Keratinocyte (primary cell): ENCODE results near the gene SUSD6. TPM values are rescaled to one million over a fixed set of nuclear protein-coding genes. Genes with fewer than 3 reads are reported as not detected.

ENCODE experiments used
- DNase-seq: peaks from one replicate; pipeline ENCODE4 v3.0.0-alpha.2; 2011; ENCODE audit warnings: low read depth, missing footprints, low spot score
- FAIRE-seq: peaks from 2 replicates; lab custom pipeline; 2011; peaks lifted over from hg19 to GRCh38; lab: Jason Lieb, UNC
- H2AFZ ChIP-seq: 2 replicates; pipeline ENCODE4 v1.6.0; 2012; ENCODE audit warnings: low read length, control low read depth, inconsistent platforms; ENCODE audit not compliant: control insufficient read depth
- H3K27ac ChIP-seq: 2 replicates; pipeline ENCODE4 v1.5.1; 2011; ENCODE audit warnings: low read length; ENCODE audit not compliant: control insufficient read depth, insufficient read depth
- H3K27me3 ChIP-seq: 3 replicates; pipeline ENCODE4 v1.6.0; 2011; ENCODE audit warnings: low read length; ENCODE audit not compliant: control insufficient read depth, insufficient read depth; ENCODE audit errors: extremely low read depth
- H3K36me3 ChIP-seq, 2 experiments: 2 replicates in 1 of 2; 3 replicates in 1 of 2; pipeline ENCODE4 v1.5.1; 2011; ENCODE audit warnings: low read length in 2 of 2, mild to moderate bottlenecking in 1 of 2; ENCODE audit not compliant: control insufficient read depth in 2 of 2, insufficient read depth in 2 of 2; ENCODE audit errors: extremely low read depth in 1 of 2
- H3K4me1 ChIP-seq: 3 replicates; pipeline ENCODE4 v1.5.1; 2011; ENCODE audit warnings: low read length; ENCODE audit not compliant: control insufficient read depth, insufficient read depth; ENCODE audit errors: extremely low read depth
- H3K4me2 ChIP-seq: 3 replicates; pipeline ENCODE4 v1.6.0; 2011; ENCODE audit warnings: low read depth, low read length; ENCODE audit not compliant: control insufficient read depth, insufficient read depth; ENCODE audit errors: extremely low read depth
- H3K4me3 ChIP-seq, 3 experiments: fragments of 200-600 bp in 1 of 3; sonication (generic) in 1 of 3; 2 replicates in 2 of 3; 3 replicates in 1 of 3; pipeline ENCODE4 v1.5.1; 2011 to 2016; ENCODE audit warnings: low read length in 3 of 3, mild to moderate bottlenecking in 3 of 3, control low read depth in 2 of 3, inconsistent platforms in 1 of 3, low read depth in 1 of 3, mixed read lengths in 1 of 3, mixed run types in 1 of 3, moderate library complexity in 1 of 3; ENCODE audit not compliant: control insufficient read depth in 2 of 3, insufficient read depth in 2 of 3; ENCODE audit errors: extremely low read depth in 1 of 3
- H3K79me2 ChIP-seq: 2 replicates; pipeline ENCODE4 v1.6.0; 2012; ENCODE audit warnings: low read length; ENCODE audit not compliant: control insufficient read depth, insufficient read depth
- H3K9ac ChIP-seq: 3 replicates; pipeline ENCODE4 v1.6.0; 2011; ENCODE audit warnings: low read length; ENCODE audit not compliant: control insufficient read depth, insufficient read depth; ENCODE audit errors: extremely low read depth
- H3K9me1 ChIP-seq: 3 replicates; pipeline ENCODE4 v1.6.0; 2011; ENCODE audit warnings: low read length; ENCODE audit not compliant: control insufficient read depth, insufficient read depth; ENCODE audit errors: extremely low read depth
- H3K9me3 ChIP-seq: 2 replicates; pipeline ENCODE4 v1.5.1; 2012; ENCODE audit warnings: low read depth, low read length; ENCODE audit not compliant: control insufficient read depth
- H4K20me1 ChIP-seq: 3 replicates; pipeline ENCODE4 v1.6.0; 2011; ENCODE audit warnings: low read length; ENCODE audit not compliant: control insufficient read depth, insufficient read depth; ENCODE audit errors: extremely low read depth
- EZH2 ChIP-seq: IDR thresholded peaks from one replicate; pipeline ENCODE4 v1.6.1; 2012; ENCODE audit warnings: inconsistent platforms, mild to moderate bottlenecking, low read length, moderate library complexity
- dilution Hi-C: fragments of 300-500 bp; cut with MboI; formaldehyde crosslinking; loops from one replicate; pipeline ENCODE4 v1.7.0; 2020; ENCODE audit warnings: low sequenced_read_pairs; ENCODE audit not compliant: extremely low pct_ligation_motif_present
- polyA plus RNA-seq, 5 experiments: library from polyadenylated mRNA; depleted of rRNA in 3 of 5; stranded (reverse) in 3 of 5; stranded (forward) in 1 of 5; unstranded in 1 of 5; fragments of >200 nt; gene quantifications; 1 replicate in 1 of 5; 2 replicates in 3 of 5; 3 replicates in 1 of 5; pipeline versions ENCODE4 v1.2.1 to v1.2.3, GENCODE V29; 2011 to 2012; ENCODE audit warnings: missing spikeins in 2 of 5, low read depth in 1 of 5, low replicate concordance in 1 of 5
- TF ChIP-seq, protein P1 (sequence below), 3 experiments: IDR thresholded peaks in 1 of 3; conservative IDR thresholded peaks in 1 of 3; optimal IDR thresholded peaks in 1 of 3; 2 replicates in 2 of 3; 3 replicates in 1 of 3; pipeline versions ENCODE3 to v1.5.1; 2011; ENCODE audit warnings: low read length in 3 of 3, mild to moderate bottlenecking in 3 of 3, moderate library complexity in 2 of 3, control low read depth in 1 of 3, inconsistent platforms in 1 of 3; ENCODE audit not compliant: insufficient read depth in 2 of 3; ENCODE audit errors: extremely low read depth in 1 of 3

The SUSD6 gene
- polyA plus RNA-seq, 1 donor (not counting 4 experiments of a cell fraction or from before 2014, with no cell fraction given): 10.5 TPM

- Histone ChIP-seq H3K79me2 (peaks cover 40% of the 10 kb centered on the region), H3K9me3 (no peaks in the 10 kb centered on the region), H3K27me3 (no peaks in the 10 kb centered on the region), H3K9me1 (peaks cover 2% of the 10 kb centered on the region), H3K4me2 (no peak overlapping the region), H3K4me1 (peaks cover 36% of the 10 kb centered on the region), H3K9ac (no peak overlapping the region), H3K4me3 (no peak overlapping the region), H4K20me1 (no peaks in the 10 kb centered on the region), H3K27ac (no peak overlapping the region), H2AFZ (no peak overlapping the region), H3K36me3 (peaks cover 6 to 7% of the 10 kb centered on the region in 2 experiments)
- dilution Hi-C loops: no loop called here
- DNase-seq: no peak
- TF ChIP-seq, protein P1, sequence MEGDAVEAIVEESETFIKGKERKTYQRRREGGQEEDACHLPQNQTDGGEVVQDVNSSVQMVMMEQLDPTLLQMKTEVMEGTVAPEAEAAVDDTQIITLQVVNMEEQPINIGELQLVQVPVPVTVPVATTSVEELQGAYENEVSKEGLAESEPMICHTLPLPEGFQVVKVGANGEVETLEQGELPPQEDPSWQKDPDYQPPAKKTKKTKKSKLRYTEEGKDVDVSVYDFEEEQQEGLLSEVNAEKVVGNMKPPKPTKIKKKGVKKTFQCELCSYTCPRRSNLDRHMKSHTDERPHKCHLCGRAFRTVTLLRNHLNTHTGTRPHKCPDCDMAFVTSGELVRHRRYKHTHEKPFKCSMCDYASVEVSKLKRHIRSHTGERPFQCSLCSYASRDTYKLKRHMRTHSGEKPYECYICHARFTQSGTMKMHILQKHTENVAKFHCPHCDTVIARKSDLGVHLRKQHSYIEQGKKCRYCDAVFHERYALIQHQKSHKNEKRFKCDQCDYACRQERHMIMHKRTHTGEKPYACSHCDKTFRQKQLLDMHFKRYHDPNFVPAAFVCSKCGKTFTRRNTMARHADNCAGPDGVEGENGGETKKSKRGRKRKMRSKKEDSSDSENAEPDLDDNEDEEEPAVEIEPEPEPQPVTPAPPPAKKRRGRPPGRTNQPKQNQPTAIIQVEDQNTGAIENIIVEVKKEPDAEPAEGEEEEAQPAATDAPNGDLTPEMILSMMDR (optimal IDR thresholded peaks at IDR 0.05 in 1 of 3, IDR thresholded peaks at IDR 0.05 in 1 of 3, conservative IDR thresholded peaks at IDR 0.05 in 1 of 3; ENCODE audit: extremely low read depth in 1 of 3, insufficient read depth in 2 of 3, low read length in 3 of 3): no peak
- TF ChIP-seq EZH2: no peak
- FAIRE-seq: no peak
These were observed 76.4 kb downstream of the SUSD6 start for GRCh38 chr14:69687606-69688298.

- Histone ChIP-seq H3K4me1 (peaks cover 32% of the 10 kb centered on the region), H3K79me2 (peaks cover 40% of the 10 kb centered on the region), H3K9me1 (peaks cover 2% of the 10 kb centered on the region), H3K27ac (no peak overlapping the region), H2AFZ (no peak overlapping the region), H3K36me3 (peaks cover 6 to 7% of the 10 kb centered on the region in 2 experiments), H3K9ac (no peak overlapping the region), H3K4me3 (no peak overlapping the region), H3K9me3 (no peaks in the 10 kb centered on the region), H3K27me3 (no peaks in the 10 kb centered on the region), H4K20me1 (no peaks in the 10 kb centered on the region), H3K4me2 (no peak overlapping the region)
- no peak for DNase-seq
- no peak for FAIRE-seq
- TF ChIP-seq EZH2: no peak
- TF ChIP-seq, protein P1 (optimal IDR thresholded peaks at IDR 0.05 in 1 of 3, IDR thresholded peaks at IDR 0.05 in 1 of 3, conservative IDR thresholded peaks at IDR 0.05 in 1 of 3; ENCODE audit: extremely low read depth in 1 of 3, insufficient read depth in 2 of 3, low read length in 3 of 3): no peak
- dilution Hi-C loops: no loop called here
These were observed 76.9 kb downstream of the SUSD6 start for GRCh38 chr14:69688299-69688649.
